Kidney tubule cell (primary cell): ENCODE measurements around the gene HUNK.
"Not testable (repeated sequence)": the region's sequence is repeated elsewhere in the genome, so short reads cannot be mapped to it uniquely, and the experiment has no call there.

Source experiments
- DNase-seq: peaks from one replicate; pipeline ENCODE4 v3.0.0-alpha.2; 2018; ENCODE audit warnings: low spot score

The HUNK gene

DNA sequence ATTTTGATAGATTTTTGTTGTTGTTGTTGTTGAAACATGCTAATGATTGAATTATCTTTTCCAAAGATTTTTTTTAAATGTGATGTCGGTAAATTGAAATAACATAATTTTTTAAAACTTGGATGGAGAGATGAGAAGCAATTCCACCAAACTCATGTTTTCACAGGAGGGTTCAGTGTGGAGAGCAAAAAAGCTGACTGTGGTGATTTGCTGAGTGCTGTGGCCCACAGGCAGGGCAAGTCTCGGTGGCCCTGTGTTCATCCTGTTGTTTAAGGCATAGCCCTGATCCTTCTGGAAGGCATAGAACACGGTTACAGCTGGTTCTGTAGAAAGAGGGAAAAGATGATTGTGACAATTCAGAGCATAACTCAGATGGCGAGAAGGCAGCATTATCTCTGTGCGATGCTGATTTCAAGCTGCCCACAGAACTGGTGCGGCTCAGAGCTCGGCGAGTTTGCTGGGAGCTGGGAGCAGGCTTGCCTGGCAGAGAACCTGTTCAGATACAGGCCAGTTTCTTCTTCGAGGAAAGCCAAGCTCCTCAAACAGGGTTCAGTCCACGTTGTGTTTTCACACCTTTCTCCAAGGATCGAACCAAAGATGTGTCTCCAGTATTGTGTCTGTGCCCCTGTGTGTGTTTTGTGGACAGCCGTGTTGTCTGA lies 127.1 kb downstream of the HUNK start:
- no peak for DNase-seq

GRCh38 chr21:32001390-32001789 lies 128.6 kb downstream of the HUNK start:
- peak; percentile 39 for DNase-seq

DNA sequence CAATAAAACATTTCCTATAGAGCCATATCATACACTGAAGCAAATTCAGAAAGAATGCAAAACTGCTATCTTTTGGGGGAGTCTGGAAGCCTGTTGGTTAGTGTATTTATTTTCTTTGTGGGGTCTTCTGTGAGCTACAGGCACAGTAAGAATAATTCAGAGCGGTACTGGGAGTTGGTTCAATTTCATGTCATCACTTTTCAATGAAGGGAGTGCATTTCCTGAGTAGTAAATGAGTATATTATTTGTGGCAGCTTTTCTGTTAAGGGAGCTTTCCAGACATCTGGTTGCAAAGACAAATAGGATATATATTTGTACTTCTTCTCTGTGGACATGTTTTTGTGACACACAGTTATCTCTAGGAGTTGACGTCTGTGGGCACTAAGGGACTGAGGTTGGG lies 130.6 kb downstream of the HUNK start:
- no peak for DNase-seq

GRCh38 chr21:32004291-32004690 lies 131.5 kb downstream of the HUNK start:
- DNase-seq = no peak

- peak; percentile 53 for DNase-seq
Measured at GRCh38 chr21:32007456-32007855, 134.6 kb downstream of the HUNK start.

DNA sequence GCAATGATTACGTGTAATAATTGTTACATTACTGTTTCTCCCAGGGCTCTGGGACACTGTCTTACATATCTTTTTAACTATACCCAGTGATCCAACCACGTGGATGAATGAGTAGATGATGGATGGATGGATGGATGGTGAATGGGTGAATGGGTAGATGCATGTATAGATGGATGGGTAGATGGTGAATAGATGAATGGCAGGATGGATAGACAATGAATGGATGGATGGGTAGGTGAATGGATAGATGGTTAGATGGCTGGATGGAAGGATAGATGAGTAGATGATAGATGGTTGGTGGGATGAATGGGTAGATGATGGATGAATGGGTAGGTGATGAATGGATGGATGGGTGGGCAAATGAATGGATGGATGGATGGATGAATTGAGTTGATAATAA lies 135.9 kb downstream of the HUNK start:
- DNase-seq = no peak

- DNase-seq = no peak
Measured at GRCh38 chr21:32009263-32009662, 136.4 kb downstream of the HUNK start.

GRCh38 chr21:32015461-32016139 lies 142.8 kb downstream of the HUNK start:
- no peak for DNase-seq

GRCh38 chr21:32018381-32018780 lies 145.6 kb downstream of the HUNK start:
- DNase-seq = no peak

DNA sequence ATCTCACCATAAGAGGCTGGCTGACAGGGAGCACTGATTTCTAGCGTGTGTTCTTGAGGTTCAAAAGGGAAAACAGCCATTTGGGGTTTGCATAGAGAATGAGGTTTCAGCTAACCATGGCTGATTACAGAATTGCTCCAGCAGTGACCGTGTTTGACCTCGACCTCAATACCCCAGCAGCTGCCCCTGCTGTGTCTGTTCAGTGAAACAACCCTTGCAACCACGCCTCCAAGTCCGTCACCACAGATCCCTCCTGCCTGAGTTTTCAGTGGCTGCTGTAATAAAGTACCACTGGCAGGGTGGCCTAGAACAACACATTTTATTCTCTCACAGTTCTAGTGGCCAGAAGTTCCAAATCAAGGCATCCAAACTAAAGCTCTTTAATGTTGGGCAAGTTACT lies 147.7 kb downstream of the HUNK start:
- no peak for DNase-seq

DNA sequence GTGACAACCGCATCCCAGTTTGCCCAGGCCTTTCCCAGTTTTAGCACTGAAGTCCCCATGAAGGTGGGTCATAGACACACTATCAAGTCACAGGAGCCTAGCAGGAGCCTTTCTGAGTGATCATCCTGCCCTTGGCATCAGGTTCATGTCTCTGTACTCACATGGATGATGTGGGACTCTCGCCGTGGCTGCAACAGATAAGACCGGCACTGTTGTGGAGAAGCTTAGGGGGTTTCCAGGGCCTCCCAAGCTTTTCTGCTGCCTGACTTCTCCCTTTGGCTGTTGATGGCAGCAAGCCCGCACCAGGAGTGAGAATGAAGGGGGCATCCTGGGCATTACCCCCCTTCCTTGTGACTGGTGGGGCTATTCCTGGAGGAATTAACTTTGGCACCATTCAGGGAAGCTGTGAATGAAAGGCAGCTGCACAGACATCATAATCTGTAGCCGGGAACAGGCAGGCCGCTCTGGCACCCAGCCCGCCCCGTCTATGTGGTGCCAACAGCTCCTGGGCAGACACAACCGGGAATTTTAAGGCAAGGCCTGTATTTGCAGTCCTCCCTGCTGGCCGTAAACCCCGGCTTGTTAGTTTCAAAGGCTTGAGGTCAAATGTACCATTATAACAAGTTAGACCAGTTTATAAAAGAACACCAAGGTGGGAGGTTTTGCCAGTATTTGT lies 148.6 kb downstream of the HUNK start:
- no peak for DNase-seq

GRCh38 chr21:32022146-32022545 lies 149.3 kb downstream of the HUNK start:
- no peak for DNase-seq

DNA sequence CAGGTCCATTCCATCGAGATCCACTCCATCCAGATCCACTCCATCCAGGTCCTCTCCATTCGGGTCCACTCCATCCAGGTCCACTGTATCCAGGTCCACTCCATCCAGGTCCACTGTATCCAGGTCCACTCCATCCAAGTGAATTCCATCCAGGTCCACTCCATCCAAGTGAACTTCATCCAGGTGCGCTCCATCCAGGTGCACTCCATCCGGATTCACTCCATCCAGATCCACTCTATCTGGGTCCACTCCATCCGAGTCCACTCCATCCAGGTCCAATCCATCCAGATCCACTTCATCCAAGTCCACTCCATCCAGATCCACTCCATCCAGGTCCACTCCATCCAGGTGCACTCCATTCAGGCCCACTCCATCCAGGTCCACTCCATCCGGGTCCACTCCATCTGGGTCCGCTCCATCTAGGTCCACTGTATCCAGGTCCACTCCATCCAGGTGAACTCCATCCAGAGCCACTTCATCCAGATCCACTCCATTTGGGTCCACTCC lies 157.4 kb downstream of the HUNK start:
- no peak for DNase-seq

DNA sequence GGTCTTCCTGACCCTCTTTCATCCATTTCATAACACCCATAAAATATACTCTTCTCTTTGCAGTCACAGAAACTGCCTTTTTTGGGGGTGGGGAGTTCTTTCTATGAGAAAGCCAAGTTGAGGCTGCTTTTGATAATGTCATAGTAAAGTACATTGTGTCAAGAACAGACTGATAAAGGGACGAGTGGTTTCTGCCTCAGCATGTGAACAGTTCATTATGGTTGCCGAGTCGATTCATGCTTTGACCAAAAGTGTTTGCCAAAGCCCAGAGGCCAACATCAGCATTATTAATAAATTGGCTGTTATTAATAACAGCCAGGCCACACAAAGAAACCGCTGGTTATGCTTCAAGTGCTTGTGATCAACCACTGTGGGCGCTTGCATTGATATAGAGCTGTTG lies 162.0 kb downstream of the HUNK start:
- no peak for DNase-seq

DNA sequence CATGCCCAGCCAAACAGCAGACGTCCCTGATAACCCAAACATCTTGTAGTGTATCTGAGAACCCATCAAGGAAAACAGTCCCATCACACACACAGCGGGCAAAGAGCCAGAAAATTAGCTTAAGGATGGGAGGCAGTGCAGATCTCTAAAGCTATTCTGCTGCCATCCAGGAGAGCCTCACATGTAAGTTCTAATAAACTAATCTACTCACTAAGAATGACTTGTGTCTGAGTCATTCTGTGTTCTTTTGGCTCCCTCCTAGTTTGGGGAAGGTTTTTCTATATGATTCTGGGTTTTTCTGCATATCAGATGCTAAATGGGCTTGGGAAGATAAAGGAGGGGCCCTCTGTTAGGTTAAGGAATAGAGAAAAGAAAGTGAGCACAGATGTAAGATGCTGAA lies 162.8 kb downstream of the HUNK start:
- no peak for DNase-seq

- DNase-seq = no peak
Measured at GRCh38 chr21:32036756-32037155, 163.9 kb downstream of the HUNK start.

- DNase-seq = not testable (repeated sequence)
Measured at GRCh38 chr21:32038751-32039150, 165.9 kb downstream of the HUNK start.

DNA sequence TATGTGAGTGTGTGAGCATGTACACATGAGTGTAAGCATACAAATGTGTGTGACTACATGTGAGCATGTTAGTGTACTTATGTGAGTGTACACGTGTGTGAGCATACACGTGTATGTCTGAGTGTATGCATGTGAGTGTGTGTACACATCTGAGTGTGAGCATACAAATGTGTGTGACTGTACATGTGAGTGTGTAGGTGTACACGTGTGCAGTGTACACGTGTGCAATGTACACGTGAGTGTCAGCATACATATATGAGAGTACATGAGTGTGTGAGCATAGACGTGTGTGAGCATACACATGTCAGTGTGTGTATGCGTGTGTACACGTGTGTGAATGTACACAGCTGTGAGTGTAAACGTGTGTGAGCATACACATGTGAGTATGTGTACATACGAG lies 170.6 kb downstream of the HUNK start:
- DNase-seq = no peak

- no peak for DNase-seq
Measured at GRCh38 chr21:32044205-32045180, 171.7 kb downstream of the HUNK start.

GRCh38 chr21:32046191-32046590 lies 173.4 kb downstream of the HUNK start:
- no peak for DNase-seq

DNA sequence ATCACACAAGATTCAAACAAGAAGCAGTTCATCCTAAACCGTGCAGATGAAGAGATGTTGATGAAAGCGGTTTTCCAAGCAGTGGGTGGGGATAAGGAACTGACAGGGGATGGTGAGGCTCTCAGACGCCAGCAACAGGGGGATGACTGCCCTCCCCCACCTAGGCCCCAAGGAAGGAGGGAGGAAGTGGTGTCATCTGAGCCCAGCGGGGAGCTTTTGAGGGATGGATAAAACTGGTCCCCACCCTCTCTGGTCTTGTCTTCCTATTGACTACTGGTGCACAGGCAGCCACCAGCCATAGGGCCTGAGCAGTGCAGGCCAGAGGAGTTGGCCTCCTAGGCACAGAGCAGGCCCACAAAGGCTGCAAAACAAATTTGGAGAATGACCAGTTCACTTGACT lies 175.5 kb downstream of the HUNK start:
- no peak for DNase-seq
